Measurements from ENCODE around the gene HTR6. TPM values are rescaled to one million over a fixed set of nuclear protein-coding genes. Genes with fewer than 3 reads are reported as not detected.
A peak's percentile ranks its signal among the peaks of the same experiment; 100 is the strongest.

HTR6 gene
- total RNA-seq, 1 donor from 2014 or later, result 0.11 TPM

DNA sequence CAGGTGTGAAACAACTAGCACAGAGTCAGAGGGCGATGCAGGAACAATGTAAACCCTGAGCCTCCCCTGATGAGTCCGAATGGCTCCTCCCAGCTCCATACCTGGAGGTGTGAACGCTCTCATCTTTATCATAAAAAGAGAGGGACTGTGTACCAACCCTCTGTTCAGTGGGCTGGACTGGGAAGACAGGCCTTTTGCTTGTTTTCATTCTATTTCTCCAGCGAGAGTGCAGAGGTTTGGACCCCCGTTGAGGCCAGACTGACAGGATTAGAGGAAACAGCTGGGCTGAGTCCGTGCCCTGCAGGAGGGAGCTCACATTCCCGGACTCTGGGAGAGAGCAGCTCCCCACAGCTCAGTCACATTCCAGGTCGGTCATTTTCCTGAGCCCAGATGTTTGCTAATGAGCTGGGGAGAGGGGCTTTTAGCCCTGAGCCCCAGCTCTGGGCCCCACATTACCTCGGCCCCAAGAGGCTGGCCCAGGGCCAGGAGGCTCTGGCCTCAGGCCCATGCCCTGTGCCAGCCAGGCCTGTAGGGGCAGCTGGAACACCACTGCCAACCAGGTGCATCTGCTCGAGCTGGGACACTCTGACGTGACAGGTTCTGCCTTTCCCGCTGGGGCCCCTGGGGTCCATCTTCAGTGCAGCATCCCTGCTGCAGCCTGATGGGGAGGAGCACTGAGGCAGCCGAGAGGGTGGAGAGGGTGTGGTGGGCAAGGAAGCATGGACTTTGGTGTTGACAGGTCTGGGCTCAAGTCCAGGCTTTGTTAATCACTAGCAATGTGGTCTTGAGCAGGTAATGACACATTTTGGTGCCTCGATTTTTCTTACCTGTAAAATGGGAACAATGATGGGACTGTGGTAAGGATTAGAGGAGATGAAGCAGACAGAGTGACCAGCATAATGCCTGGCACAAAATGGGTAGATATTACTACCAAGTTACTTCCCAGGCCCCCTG is 24.0 kb upstream of the HTR6 start:
- no peaks in the 10 kb centered on the region for H3K9me3 Mint-ChIP-seq (ENCODE audit: unreplicated experiment)
- Histone ChIP-seq H3K9me3 (ENCODE audit: insufficient read depth, low read depth, low read length) (no peaks in the 10 kb centered on the region), H3K4me2 (ENCODE audit: low read length) (peak overlapping the region; percentile 31), H3K79me2 (ENCODE audit: insufficient read depth, low read length) (peaks cover 11% of the 10 kb centered on the region), H3K36me3 (ENCODE audit: insufficient read depth, low read length) (no peaks in the 10 kb centered on the region), H4K20me1 (ENCODE audit: insufficient read depth, low read length) (peaks cover 9% of the 10 kb centered on the region), H2AFZ (ENCODE audit: low read depth, low read length) (no peak overlapping the region), H3K4me3 (ENCODE audit: insufficient read depth, low read depth, low read length) (no peak overlapping the region), H3K4me1 (ENCODE audit: insufficient read depth, low read length) (peaks cover 31% of the 10 kb centered on the region), H3K9ac (ENCODE audit: low read length) (no peak overlapping the region), H3K27ac (ENCODE audit: low read depth, low read length) (no peak overlapping the region), H3K27me3 (ENCODE audit: insufficient read depth, low read length) (no peaks in the 10 kb centered on the region)
- H3K27me3 Mint-ChIP-seq (ENCODE audit: low read depth, unreplicated experiment), result peaks cover 10% of the 10 kb centered on the region
- no peak overlapping the region for H3K27ac Mint-ChIP-seq (ENCODE audit: unreplicated experiment)
- TF ChIP-seq CTCF (IDR thresholded peaks at IDR 0.05; ENCODE audit: insufficient read depth, low read depth, low read length) (no peak), EZH2 (IDR thresholded peaks at IDR 0.05; ENCODE audit: insufficient read depth, low read length) (no peak)
- H3K36me3 Mint-ChIP-seq (ENCODE audit: low read depth, unreplicated experiment), result no peaks in the 10 kb centered on the region
- no peak overlapping the region for H3K4me3 Mint-ChIP-seq (ENCODE audit: unreplicated experiment)
- FAIRE-seq, result no peak
- no peak for DNase-seq (ENCODE audit: low read depth)
- H3K4me1 Mint-ChIP-seq (ENCODE audit: low read depth, unreplicated experiment), result peaks cover 11% of the 10 kb centered on the region

GRCh38 chr1:19643121-19643520 is 21.6 kb upstream of the HTR6 start:
- Histone ChIP-seq H3K27me3 (ENCODE audit: insufficient read depth, low read length) (no peaks in the 10 kb centered on the region), H3K9me3 (ENCODE audit: insufficient read depth, low read depth, low read length) (no peaks in the 10 kb centered on the region), H3K9ac (ENCODE audit: low read length) (no peak overlapping the region), H3K4me3 (ENCODE audit: insufficient read depth, low read depth, low read length) (peak overlapping the region; percentile 52), H3K27ac (ENCODE audit: low read depth, low read length) (no peak overlapping the region), H4K20me1 (ENCODE audit: insufficient read depth, low read length) (peaks cover 34% of the 10 kb centered on the region), H3K36me3 (ENCODE audit: insufficient read depth, low read length) (no peaks in the 10 kb centered on the region), H2AFZ (ENCODE audit: low read depth, low read length) (no peak overlapping the region), H3K4me2 (ENCODE audit: low read length) (peak overlapping the region; percentile 100), H3K79me2 (ENCODE audit: insufficient read depth, low read length) (peaks cover 36% of the 10 kb centered on the region), H3K4me1 (ENCODE audit: insufficient read depth, low read length) (peaks cover 38% of the 10 kb centered on the region)
- DNase-seq (ENCODE audit: low read depth), result no peak
- Mint-ChIP-seq H3K36me3 (ENCODE audit: low read depth, unreplicated experiment) (peaks cover 2% of the 10 kb centered on the region), H3K27me3 (ENCODE audit: low read depth, unreplicated experiment) (peaks cover 10% of the 10 kb centered on the region), H3K27ac (ENCODE audit: unreplicated experiment) (peak overlapping the region; percentile 89), H3K4me3 (ENCODE audit: unreplicated experiment) (peak overlapping the region; percentile 82), H3K4me1 (ENCODE audit: low read depth, unreplicated experiment) (peaks cover 17% of the 10 kb centered on the region), H3K9me3 (ENCODE audit: unreplicated experiment) (no peaks in the 10 kb centered on the region)
- FAIRE-seq, result no peak
- TF ChIP-seq CTCF (IDR thresholded peaks at IDR 0.05; ENCODE audit: insufficient read depth, low read depth, low read length) (no peak), EZH2 (IDR thresholded peaks at IDR 0.05; ENCODE audit: insufficient read depth, low read length) (no peak)

Measured in astrocyte (in vitro differentiated cells and primary cell).